HG02642 (cell line): Measurements from ENCODE around the gene FAAP20.

Experiments
- ATAC-seq: cut with Tn5 transposase; IDR thresholded peaks from one replicate; pipeline ENCODE4 v1.9.1; 2021; ENCODE audit warnings: mild to moderate bottlenecking; ENCODE audit not compliant: unreplicated experiment, poor library complexity

The FAAP20 gene

GRCh38 chr1:2197707-2198165 is 3.2 kb upstream of the FAAP20 start:
- ATAC-seq, result no peak

- no peak for ATAC-seq
Measured at GRCh38 chr1:2196901-2197638, 2.5 kb upstream of the FAAP20 start.

GRCh38 chr1:2195785-2196184 is 1.2 kb upstream of the FAAP20 start:
- ATAC-seq, result no peak

- ATAC-seq, result peak; percentile 64
Measured at GRCh38 chr1:2194898-2195673, 514 bp upstream of the FAAP20 start.

- ATAC-seq, result no peak
Measured at GRCh38 chr1:2193514-2194281, 874 bp downstream of the FAAP20 start.

- no peak for ATAC-seq
Measured at GRCh38 chr1:2192031-2192995, 2.3 kb downstream of the FAAP20 start.

- ATAC-seq, result no peak
Measured at GRCh38 chr1:2190491-2190976, 4.0 kb downstream of the FAAP20 start.

GRCh38 chr1:2189459-2190425 is 4.8 kb downstream of the FAAP20 start:
- ATAC-seq, result peak; percentile 75

GRCh38 chr1:2188336-2188735 is 6.2 kb downstream of the FAAP20 start:
- ATAC-seq, result no peak

GRCh38 chr1:2187619-2188018 is 7.0 kb downstream of the FAAP20 start:
- no peak for ATAC-seq

- no peak for ATAC-seq
Measured at GRCh38 chr1:2186901-2187300, 7.7 kb downstream of the FAAP20 start.

- ATAC-seq, result no peak
Measured at GRCh38 chr1:2185880-2186855, 8.4 kb downstream of the FAAP20 start.

GRCh38 chr1:2184934-2185333 is 9.6 kb downstream of the FAAP20 start:
- ATAC-seq, result no peak

- ATAC-seq, result no peak
Measured at GRCh38 chr1:2184531-2184930, 10.0 kb downstream of the FAAP20 start.

- ATAC-seq, result no peak
Measured at GRCh38 chr1:2183937-2184334, 10.6 kb downstream of the FAAP20 start.

- no peak for ATAC-seq
Measured at GRCh38 chr1:2182376-2182775, 12.2 kb downstream of the FAAP20 start.

GRCh38 chr1:2181752-2182151 is 12.8 kb downstream of the FAAP20 start:
- no peak for ATAC-seq
